GM12872 (cell line): ENCODE data around the gene CFP.

Source experiments
- CTCF ChIP-seq: IDR thresholded peaks from 3 replicates; pipeline ENCODE4 v1.5.1; 2011; ENCODE audit warnings: low read depth, mild to moderate bottlenecking, low read length, moderate library complexity; ENCODE audit not compliant: insufficient read depth

The CFP gene

GRCh38 chrX:47632666-47633065 lies 2.9 kb upstream of the CFP start:
- TF ChIP-seq CTCF, result no peak

GRCh38 chrX:47631676-47632075 lies 1.9 kb upstream of the CFP start:
- TF ChIP-seq CTCF, result no peak

- peak; percentile 51 for TF ChIP-seq CTCF
Measured at GRCh38 chrX:47628982-47629381, 748 bp downstream of the CFP start.

GRCh38 chrX:47625365-47625764 lies 4.4 kb downstream of the CFP start:
- no peak for TF ChIP-seq CTCF

GRCh38 chrX:47623540-47624027 lies 6.1 kb downstream of the CFP start:
- TF ChIP-seq CTCF, result no peak

GRCh38 chrX:47621851-47622250 lies 7.9 kb downstream of the CFP start:
- no peak for TF ChIP-seq CTCF

- TF ChIP-seq CTCF, result no peak
Measured at GRCh38 chrX:47620303-47620685, 9.4 kb downstream of the CFP start.
